HG03457 (cell line): ENCODE results near the gene TMEM131.
A peak's percentile ranks its signal among the peaks of the same experiment; 100 is the strongest.
"Not testable (repeated sequence)": the region's sequence is repeated elsewhere in the genome, so short reads cannot be mapped to it uniquely, and the experiment has no call there.

Source experiments
- ATAC-seq: cut with Tn5 transposase; IDR thresholded peaks from one replicate; pipeline ENCODE4 v1.9.1; 2021; ENCODE audit warnings: moderate number of reproducible peaks; ENCODE audit not compliant: unreplicated experiment

Gene TMEM131

GRCh38 chr2:97871096-97871780 is 124.5 kb downstream of the TMEM131 start:
- no peak for ATAC-seq

- peak; percentile 93 for ATAC-seq
Measured at GRCh38 chr2:97870396-97870843, 125.3 kb downstream of the TMEM131 start.

GRCh38 chr2:97869722-97870346 is 125.9 kb downstream of the TMEM131 start:
- no peak for ATAC-seq

DNA sequence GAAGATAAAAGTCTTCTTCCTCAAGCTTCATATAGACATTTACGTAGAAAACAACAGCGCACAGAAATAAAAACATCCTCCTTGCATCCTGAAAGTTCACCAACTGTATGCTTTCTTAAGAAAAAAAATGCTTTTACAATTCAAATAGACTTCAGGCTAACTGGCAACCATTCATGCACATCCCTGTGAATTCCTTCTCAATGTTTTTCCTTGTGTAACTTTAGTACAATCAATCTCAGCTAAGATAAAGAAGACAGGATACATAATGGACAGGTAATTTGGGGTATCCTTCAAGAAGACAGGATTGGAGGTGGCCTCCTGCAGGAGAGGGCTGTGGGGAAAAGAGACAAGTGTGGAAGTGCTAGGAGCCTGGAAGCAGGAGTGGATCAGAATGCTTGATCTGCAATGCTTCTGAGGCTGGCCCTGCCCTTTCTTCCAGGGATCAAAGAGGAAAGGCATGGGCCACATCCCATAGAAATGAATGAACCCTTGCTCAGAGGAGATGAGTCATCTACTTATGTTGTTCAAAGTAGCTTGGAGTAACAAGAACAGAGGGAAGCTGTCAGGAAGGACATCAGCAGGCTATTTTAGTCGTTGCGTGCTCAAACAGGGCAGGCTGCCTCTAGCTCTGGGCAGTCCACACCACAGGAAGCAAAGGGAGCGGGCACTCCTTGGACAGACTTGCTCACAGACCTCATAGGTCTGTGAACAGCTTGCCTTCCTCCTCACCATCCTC is 126.6 kb downstream of the TMEM131 start:
- ATAC-seq = no peak

- ATAC-seq = no peak
Measured at GRCh38 chr2:97863829-97864228, 131.9 kb downstream of the TMEM131 start.

- no peak for ATAC-seq
Measured at GRCh38 chr2:97861177-97861576, 134.6 kb downstream of the TMEM131 start.

GRCh38 chr2:97858442-97858841 is 137.3 kb downstream of the TMEM131 start:
- no peak for ATAC-seq

DNA sequence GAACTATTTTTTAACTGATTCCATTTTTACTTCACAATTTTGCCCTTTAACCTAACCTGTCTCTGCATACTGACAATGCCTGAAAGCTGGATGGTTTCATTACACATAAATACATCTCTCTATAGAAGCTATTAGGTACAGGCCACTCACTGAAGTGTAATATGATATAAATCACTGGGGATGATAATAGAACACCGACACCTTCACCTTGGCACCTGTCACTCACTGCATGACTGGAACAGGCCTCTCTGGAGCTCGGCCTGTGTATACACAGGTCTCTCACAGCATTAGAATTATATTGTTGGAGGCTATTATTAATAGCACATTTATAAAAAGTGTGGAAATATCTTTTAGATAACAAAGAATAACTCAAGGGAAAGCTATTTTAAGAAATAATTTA is 138.2 kb downstream of the TMEM131 start:
- no peak for ATAC-seq

GRCh38 chr2:97853057-97853456 is 142.7 kb downstream of the TMEM131 start:
- ATAC-seq = not testable (repeated sequence)

DNA sequence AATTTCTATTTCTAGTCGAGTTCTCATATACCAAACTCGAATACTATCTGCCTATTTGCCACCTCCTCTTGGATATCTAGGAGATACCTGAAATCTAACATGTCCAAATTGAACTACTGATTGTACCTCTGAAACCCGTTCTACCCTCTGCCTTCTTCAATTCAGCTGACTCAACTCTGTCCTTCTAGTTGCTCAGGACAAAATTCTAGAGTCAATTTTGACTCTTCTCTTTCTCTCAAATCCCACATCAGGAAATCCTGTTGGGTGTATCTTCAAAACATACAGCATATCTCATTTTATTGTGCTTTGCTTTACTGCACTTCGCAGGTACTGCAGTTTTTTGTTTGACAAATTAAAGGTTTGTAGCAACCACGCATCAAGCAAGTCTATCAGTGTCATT is 144.6 kb downstream of the TMEM131 start:
- no peak for ATAC-seq

DNA sequence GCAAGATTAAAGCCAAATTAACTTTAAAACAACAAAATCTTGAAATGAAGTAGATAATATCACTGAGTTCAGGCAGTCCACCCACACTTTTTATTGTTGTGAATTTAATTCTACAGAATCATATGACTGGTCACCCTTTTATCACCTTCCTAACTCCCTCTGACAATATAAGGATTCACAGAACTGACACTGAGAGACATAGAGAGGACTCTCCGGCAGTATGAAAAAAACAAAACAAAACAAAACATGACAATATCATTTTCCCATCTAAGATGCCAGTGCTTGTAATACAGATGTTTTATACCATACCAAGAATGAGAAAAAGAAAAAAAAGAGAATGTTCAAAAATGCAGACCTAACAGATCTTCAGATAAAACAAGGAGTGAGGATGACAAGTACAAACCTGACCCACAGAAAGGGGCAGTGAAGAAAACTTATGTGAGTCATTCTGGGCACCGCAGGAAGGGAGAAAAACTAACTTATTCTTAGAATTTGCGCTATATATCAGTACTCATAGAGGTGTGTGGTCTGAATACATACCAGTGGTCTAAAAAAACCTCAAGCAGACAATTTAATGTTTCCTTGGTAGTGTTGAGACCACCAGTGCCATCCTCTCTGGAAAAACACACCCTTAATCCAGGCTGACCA is 145.7 kb downstream of the TMEM131 start:
- no peak for ATAC-seq

DNA sequence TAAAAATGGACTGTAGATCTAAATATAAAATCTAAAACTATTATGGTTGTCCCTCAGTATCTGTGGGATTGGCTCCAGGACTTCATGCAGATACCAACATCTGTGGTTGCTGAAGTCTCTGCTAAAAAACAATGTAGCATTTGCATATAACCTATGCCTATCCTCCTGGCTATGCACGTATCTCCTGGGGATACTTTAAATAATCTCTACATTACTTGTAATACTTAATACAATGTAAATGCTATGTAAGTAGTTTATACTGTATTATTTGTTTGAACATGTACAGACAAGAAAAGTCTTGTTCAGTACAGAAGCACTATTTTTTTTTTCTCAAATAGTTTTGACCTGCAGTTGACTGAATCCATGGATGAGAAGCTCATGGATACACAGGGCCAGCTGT is 147.4 kb downstream of the TMEM131 start:
- no peak for ATAC-seq

DNA sequence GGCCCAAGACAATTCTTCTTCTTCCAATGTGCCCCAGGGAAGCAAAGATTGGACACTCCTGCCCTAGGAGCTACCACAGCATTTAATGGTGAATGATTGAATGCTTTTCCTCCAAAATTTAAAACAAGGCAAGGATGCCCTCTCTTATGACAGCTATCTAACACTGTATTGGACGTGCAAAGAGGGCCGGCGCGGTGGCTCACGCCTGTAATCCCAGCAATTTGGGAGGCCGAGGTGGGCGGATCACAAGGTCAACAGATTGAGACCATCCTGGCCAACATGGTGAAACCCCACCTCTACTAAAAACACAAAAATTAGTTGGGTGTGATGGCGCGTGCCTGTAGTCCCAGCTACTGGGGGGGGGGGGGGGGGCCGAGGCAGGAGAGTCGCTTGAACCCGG is 149.0 kb downstream of the TMEM131 start:
- ATAC-seq = not testable (repeated sequence)

DNA sequence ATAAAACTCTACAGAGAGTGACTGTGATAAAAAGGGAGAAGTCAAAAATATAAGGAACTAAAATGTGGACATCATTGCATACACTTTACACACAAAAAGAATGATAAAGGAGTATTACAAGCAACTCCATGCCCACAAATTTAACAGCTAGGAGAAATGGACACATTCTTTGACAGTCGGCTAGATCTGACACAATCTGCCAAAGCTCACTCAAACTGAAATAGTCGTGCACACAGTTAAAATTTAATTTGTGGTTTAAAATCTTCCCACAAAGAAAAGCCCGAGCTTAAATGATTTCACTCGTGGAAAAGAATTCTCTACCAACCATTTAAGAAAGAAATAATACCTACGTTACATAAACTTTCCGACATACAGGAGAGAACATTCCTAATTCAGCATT is 149.9 kb downstream of the TMEM131 start:
- no peak for ATAC-seq

DNA sequence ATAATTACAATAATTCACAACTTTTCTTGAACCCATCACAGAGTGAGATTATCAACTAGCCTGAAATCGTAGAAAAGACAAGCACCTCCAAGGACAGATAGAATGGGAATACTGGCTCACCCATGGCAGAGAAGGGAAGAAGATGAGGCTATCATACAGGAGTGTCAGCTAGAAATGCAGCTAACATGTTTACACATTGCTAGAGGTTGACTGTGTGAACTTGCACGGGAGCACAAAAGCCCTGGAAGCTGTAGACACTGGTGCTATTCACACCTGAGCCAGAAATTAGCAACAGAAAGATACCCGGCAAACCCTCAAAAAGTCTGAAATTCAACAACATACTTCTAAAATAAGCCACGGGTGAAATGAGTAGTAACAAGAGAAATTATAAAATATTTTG is 150.6 kb downstream of the TMEM131 start:
- ATAC-seq = no peak

GRCh38 chr2:97844311-97844859 is 151.4 kb downstream of the TMEM131 start:
- ATAC-seq = no peak

GRCh38 chr2:97840198-97840597 is 155.6 kb downstream of the TMEM131 start:
- no peak for ATAC-seq

DNA sequence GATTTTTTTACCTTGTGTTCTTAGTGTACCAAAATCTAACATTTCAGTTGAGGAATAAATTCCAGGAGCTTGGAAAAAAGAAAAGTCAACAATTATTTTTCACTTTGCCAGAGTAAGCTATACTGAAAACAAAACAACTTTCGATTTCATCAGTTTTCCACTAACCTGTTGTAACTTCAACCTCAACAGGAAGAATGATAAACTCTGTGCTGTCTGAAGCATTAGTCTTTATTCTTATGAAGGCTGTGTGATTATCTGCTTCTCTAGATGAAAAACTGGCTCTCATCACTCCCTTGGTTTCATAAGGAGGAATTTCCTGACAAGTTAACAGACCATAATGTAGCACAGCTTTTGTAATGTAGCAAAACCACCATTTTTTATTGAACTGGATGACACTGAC is 161.1 kb downstream of the TMEM131 start:
- ATAC-seq = no peak

- ATAC-seq = no peak
Measured at GRCh38 chr2:97831121-97831520, 164.6 kb downstream of the TMEM131 start.

- not testable (repeated sequence) for ATAC-seq
Measured at GRCh38 chr2:97829255-97829654, 166.5 kb downstream of the TMEM131 start.

DNA sequence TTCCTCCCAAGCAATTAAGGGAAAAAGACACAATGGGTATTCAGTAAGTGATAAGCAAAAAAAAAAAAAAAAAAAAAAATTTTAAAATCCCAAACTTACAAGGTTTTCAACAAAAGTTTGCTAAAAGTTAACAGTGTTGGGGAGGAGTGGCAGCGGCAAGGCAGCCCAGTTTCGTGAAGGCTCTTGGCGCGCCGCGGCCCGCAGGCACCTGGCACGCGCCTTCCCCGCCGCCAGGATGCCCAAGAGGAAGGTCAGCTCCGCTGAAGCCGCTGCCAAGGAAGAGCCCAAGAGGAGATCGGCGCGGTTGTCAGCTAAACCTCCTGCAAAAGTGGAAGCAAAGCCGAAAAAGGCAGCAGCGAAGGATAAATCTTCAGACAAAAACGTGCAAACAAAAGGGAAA is 168.7 kb downstream of the TMEM131 start:
- ATAC-seq = not testable (repeated sequence)
